ENCODE results near the gene GOLGA8N.
A peak's percentile ranks its signal among the peaks of the same experiment; 100 is the strongest.
"Not testable (repeated sequence)": the region's sequence is repeated elsewhere in the genome, so short reads cannot be mapped to it uniquely, and the experiment has no call there.

Gene GOLGA8N

DNA sequence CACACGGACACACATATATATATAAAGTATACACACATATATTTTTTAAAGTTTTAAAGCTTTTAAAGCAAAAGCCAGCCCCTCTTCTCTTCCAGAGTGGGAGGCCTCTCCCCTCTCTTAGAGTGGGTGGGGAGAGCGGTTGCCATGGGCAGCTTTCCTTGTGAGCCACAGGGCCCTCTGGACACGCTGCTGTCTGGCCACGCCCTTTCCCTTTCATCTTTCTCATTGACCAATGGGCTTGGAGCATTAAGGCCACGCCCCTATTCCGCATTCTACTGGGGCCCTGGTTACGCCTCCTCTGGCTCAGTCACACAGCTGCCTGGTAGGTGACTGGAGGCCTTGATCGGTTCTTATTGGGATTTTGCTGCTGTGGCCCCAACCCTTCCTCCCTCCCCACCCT, at the start of gene GOLGA8N:
GOLGA8N (plus strand) TSS at position 306 of the 400 bp plus-strand sequence.
- in situ Hi-C loops (cut with MboI; ENCODE audit: low pct_unique_long_range_greater_than_20kb, low sequenced_read_pairs); DNase-seq: not testable (repeated sequence)

- in situ Hi-C loops (cut with MboI; ENCODE audit: low pct_unique_long_range_greater_than_20kb, low sequenced_read_pairs); DNase-seq: not testable (repeated sequence)
These were observed 49.8 kb upstream of the GOLGA8N start for GRCh38 chr15:32543456-32543855.

DNA sequence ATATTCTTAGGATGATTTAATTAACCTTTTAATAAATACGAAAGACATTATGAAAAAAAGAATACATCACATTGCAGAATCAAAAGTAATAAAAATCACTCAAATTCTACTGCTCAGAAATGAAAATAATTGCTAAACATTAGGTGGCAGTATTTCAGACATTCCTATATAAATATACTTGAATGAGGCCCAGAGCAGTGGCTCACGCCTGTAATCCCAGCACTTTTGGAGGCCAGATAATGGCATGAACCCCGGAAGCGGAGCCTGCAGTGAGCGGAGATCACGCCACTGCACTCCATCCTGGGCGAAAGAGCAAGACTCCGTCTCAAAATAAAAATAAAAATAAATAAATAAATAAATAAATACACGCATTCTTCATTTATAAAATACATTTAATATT, 48.1 kb upstream of the GOLGA8N start:
- in situ Hi-C loops (cut with MboI; ENCODE audit: low pct_unique_long_range_greater_than_20kb, low sequenced_read_pairs); DNase-seq: not testable (repeated sequence)

GRCh38 chr15:32554587-32554986, 38.7 kb upstream of the GOLGA8N start:
- DNase-seq; in situ Hi-C loops (cut with MboI; ENCODE audit: low pct_unique_long_range_greater_than_20kb, low sequenced_read_pairs): not testable (repeated sequence)

DNA sequence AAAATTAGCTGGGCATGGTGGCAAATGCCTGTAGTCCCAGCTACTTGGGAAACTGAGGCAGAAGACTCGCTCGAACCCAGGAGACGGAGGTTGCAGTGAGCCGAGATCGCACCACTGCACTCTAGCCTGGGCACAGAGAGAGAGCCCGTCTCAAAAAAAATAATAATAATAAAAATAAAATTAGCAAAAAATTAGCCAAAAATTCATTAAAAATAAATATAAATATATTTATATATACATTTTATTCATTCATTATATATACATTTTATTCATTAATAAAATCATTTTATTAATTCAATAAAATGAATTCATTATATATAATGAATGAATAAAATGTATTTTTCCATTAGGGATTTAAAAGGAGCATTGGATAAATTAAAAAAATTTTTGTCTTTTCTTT, 31.1 kb upstream of the GOLGA8N start:
- in situ Hi-C loops (cut with MboI; ENCODE audit: low pct_unique_long_range_greater_than_20kb, low sequenced_read_pairs); DNase-seq: not testable (repeated sequence)

GRCh38 chr15:32568988-32569387, 24.3 kb upstream of the GOLGA8N start:
- in situ Hi-C loops (cut with MboI; ENCODE audit: low pct_unique_long_range_greater_than_20kb, low sequenced_read_pairs); DNase-seq: not testable (repeated sequence)

DNA sequence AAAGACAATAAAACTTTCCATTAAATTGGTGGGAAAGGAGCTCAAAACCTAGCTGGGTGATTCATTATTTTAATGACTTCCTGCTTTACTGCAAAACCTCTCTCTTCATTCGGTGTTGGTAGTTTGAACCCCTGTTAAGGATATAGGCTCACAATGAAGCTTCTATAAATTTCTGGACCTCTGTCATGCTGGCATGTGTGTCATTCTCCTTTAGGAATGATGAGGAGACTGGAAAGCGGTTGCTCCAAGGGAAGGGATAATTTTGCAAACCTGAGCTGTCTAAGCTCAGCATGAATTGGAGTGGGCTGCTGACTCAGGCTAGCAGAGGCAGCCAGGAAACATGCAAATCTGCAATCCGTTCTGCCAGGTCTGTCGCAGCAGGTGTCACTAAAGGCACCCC, 14.8 kb upstream of the GOLGA8N start:
- in situ Hi-C loops (cut with MboI; ENCODE audit: low pct_unique_long_range_greater_than_20kb, low sequenced_read_pairs): not testable (repeated sequence)

DNA sequence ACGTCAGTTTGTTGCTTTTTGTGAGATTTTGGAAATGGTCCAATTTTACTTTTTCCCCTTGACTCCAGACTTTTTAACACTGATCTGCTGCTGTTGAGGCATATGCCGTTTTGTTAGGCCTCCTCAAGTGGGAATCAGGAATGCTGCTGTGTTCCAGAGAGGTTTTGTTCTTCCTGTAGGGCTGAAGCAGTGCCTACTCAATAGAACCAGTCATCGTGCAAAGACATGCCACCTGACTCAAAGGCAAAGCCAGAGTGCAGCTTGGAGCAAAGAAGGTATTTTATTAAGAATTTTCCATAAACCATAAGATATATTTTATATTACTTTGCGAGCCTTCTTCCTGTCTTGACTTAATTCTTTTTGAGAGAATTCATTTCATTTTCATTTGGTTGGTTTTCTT, 7.4 kb upstream of the GOLGA8N start:
- DNase-seq; in situ Hi-C loops (cut with MboI; ENCODE audit: low pct_unique_long_range_greater_than_20kb, low sequenced_read_pairs): not testable (repeated sequence)

More for the DNA sequence above, 14.8 kb upstream of the GOLGA8N start:
- not testable (repeated sequence) for DNase-seq

- in situ Hi-C loops (cut with MboI; ENCODE audit: low pct_unique_long_range_greater_than_20kb, low sequenced_read_pairs); DNase-seq: not testable (repeated sequence)
These were observed 16.3 kb downstream of the GOLGA8N start for GRCh38 chr15:32609518-32609917.

GRCh38 chr15:32610719-32611118, 17.5 kb downstream of the GOLGA8N start:
- DNase-seq: peak; percentile 54
- in situ Hi-C loops (cut with MboI; ENCODE audit: low pct_unique_long_range_greater_than_20kb, low sequenced_read_pairs): not testable (repeated sequence)

DNA sequence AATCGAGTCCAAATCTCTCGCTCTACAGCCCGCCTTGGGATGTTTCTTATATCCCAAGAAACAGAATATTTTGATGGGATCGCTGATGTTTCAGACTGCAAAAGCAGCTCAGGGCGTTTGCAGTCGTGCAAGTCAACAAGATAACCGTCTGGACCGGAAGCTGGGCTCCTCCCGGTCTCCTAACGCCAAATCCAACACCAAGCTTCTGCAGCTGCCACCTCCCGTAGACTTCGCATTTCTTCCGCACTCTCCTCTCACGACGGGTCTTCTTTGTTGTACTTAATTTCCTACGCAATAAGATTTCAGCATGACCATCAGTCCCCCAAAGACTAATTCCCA, 21.4 kb downstream of the GOLGA8N start:
- DNase-seq; in situ Hi-C loops (cut with MboI; ENCODE audit: low pct_unique_long_range_greater_than_20kb, low sequenced_read_pairs): not testable (repeated sequence)

DNA sequence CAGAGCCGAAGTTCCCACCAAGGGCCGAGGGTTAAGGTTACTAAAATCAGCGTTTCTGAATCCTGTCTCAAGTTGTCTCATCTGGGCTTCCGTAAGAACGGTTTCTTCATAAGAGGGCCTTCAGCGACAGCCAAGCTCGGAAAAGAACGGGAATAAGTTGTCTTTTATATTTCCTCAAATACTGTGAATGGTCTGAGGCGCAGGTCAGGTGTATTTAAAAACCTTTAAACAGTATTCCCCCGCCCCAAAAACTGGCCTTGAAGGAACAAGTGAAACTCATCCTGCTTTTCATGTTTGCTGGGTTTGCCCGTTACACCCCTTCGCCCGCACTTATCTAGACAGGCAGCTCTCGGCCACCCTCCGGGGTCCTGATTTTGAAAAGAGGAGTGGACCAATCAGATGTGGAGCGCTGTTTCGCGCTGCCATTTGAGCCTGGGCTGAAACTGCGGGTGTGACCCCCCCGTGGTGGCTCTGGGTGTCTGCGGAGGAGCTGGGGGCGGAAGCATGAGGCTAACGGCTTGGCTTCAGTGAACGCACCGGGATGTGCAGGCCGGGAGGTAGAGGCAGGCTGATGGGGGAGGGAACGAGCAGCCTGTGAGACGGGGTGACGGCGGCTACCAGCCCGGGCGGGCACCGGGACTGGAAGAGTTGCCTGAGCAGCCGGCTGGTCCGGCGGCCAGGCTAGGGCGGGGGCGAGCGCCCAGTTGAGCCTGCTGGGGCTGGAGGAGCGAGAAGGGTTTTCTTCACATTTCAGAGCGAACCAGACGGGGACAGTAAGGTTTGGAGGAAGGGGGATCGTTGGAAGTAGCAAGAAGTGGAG, 22.0 kb downstream of the GOLGA8N start, which contains the start of gene ARHGAP11A:
ARHGAP11A (plus strand) TSS at position 454 of the 820 bp plus-strand sequence. CDS start 708 bp downstream, outside the sequence.
- in situ Hi-C loops (cut with MboI; ENCODE audit: low pct_unique_long_range_greater_than_20kb, low sequenced_read_pairs): not testable (repeated sequence)
- peak; percentile 95 for DNase-seq

- in situ Hi-C loops (cut with MboI; ENCODE audit: low pct_unique_long_range_greater_than_20kb, low sequenced_read_pairs): not testable (repeated sequence)
- DNase-seq: peak; percentile 24
These were observed 22.7 kb downstream of the GOLGA8N start for GRCh38 chr15:32615871-32616426.

DNA sequence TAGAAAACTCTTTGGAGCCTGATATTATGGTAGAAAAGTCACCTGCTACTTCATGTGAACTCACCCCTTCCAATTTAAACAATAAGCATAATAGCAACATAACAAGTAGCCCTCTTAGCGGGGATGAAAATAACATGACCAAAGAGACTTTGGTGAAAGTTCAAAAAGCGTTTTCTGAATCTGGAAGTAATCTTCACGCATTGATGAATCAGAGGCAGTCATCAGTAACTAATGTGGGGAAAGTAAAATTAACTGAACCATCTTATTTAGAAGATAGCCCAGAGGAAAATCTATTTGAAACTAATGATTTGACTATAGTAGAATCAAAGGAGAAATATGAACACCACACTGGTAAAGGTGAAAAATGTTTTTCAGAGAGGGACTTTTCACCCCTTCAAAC, 43.2 kb downstream of the GOLGA8N start:
- in situ Hi-C loops (cut with MboI; ENCODE audit: low pct_unique_long_range_greater_than_20kb, low sequenced_read_pairs): no loop called here

GRCh38 chr15:32636908-32637567, 43.8 kb downstream of the GOLGA8N start:
- in situ Hi-C loops (cut with MboI; ENCODE audit: low pct_unique_long_range_greater_than_20kb, low sequenced_read_pairs): no loop called here
- DNase-seq: no peak

More for the DNA sequence above, 43.2 kb downstream of the GOLGA8N start:
- DNase-seq: no peak

GRCh38 chr15:32637704-32638103, 44.4 kb downstream of the GOLGA8N start:
- DNase-seq: no peak
- in situ Hi-C loops (cut with MboI; ENCODE audit: low pct_unique_long_range_greater_than_20kb, low sequenced_read_pairs): no loop called here

- in situ Hi-C loops (cut with MboI; ENCODE audit: low pct_unique_long_range_greater_than_20kb, low sequenced_read_pairs): no loop called here
- DNase-seq: no peak
These were observed 48.3 kb downstream of the GOLGA8N start, which contains the start of gene SCG5 for GRCh38 chr15:32641517-32642059. Gene SCG5 (plus strand): TSS chr15:32641710. CDS start chr15:32643593, 1,883 bp downstream.

DNA sequence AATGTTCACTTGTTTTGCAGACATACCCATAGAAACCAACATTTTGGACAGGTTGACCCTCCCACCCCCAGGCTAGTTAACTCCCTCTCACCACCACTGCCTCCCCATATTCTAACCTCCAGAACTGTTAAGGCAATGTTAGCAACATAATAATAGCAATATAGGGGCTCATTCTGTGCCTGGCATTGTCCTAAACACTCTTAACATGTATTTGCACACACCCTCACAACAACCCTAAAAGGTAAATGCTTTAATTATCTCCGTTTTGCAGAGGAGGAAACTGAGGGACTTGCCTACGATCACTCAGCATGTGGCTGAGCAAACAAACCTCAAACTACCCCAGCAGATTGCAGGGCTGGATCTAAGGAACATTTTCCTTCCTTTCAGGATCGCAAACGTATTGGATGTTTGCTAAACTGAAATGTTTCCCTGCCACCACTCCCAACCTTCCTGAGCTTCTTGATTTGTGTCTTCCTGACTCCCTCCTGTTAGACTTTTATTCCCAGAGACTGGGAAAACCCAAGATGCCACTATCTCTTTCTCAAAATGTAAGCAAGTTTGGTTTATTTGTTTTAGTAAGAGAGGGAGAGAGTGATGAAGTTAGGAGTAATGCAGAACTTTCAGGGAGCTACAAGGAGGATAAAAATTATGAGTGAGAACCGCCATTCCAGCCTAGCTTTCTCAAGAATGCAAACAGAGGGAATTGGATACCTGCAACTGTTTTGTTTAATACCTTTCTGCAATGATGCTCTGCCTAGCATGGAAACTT, 49.6 kb downstream of the GOLGA8N start:
- in situ Hi-C loops (cut with MboI; ENCODE audit: low pct_unique_long_range_greater_than_20kb, low sequenced_read_pairs): no loop called here
- DNase-seq: no peak
